ENCODE measurements around the gene NUP62.

Gene NUP62

DNA sequence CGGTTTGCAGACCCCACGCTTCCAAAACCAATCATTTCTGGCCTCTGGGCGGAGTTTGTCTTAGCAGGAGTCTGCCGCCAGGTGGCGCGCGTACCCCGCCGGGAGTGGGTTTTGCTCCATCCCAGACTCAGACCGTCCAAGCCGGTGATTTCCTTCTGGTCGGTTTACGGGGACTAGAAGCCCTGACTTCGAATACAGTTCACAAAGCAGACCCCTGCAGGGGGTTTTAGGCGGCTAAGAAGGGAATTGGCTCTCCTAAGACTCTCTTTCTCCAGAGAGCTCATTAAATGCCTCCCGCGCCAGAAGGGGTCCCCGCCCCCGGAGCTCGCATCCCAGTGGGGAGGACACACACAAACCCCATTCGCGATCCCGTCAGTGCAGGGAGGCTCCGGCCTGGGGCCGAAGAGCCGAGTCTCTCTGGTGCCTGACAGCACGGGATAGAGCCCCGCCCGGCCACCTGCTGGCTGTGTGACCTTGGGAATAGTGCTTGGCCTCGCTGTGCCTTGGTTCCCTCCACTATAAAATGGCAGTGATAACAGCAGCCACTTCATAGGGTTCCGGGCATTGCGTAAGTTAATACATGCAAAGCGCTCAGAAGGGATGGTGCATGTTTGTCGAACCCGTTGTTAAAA, 8.6 kb upstream of the NUP62 start:
- peak; percentile 82 for DNase-seq (ENCODE audit: extremely low read depth, insufficient read length)
- Histone ChIP-seq H3K27me3 (replicated peaks; ENCODE audit: control insufficient read depth, insufficient read depth, low read length) (no peaks in the 10 kb centered on the region), H3K36me3 (ENCODE audit: control insufficient read depth, insufficient read depth, low read length) (peaks cover 3% of the 10 kb centered on the region), H3K4me3 (replicated peaks; ENCODE audit: low read depth, low read length) (no peak overlapping the region)
- TF ChIP-seq, protein P1, sequence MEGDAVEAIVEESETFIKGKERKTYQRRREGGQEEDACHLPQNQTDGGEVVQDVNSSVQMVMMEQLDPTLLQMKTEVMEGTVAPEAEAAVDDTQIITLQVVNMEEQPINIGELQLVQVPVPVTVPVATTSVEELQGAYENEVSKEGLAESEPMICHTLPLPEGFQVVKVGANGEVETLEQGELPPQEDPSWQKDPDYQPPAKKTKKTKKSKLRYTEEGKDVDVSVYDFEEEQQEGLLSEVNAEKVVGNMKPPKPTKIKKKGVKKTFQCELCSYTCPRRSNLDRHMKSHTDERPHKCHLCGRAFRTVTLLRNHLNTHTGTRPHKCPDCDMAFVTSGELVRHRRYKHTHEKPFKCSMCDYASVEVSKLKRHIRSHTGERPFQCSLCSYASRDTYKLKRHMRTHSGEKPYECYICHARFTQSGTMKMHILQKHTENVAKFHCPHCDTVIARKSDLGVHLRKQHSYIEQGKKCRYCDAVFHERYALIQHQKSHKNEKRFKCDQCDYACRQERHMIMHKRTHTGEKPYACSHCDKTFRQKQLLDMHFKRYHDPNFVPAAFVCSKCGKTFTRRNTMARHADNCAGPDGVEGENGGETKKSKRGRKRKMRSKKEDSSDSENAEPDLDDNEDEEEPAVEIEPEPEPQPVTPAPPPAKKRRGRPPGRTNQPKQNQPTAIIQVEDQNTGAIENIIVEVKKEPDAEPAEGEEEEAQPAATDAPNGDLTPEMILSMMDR (IDR thresholded peaks at IDR 0.05; ENCODE audit: insufficient read depth, low read length, poor library complexity, severe bottlenecking): peak; percentile 99

GRCh38 chr19:49936549-49936948, 7.2 kb upstream of the NUP62 start:
- TF ChIP-seq, protein P1 (IDR thresholded peaks at IDR 0.05; ENCODE audit: insufficient read depth, low read length, poor library complexity, severe bottlenecking): no peak
- Histone ChIP-seq H3K27me3 (replicated peaks; ENCODE audit: control insufficient read depth, insufficient read depth, low read length) (no peaks in the 10 kb centered on the region), H3K4me3 (replicated peaks; ENCODE audit: low read depth, low read length) (no peak overlapping the region), H3K36me3 (ENCODE audit: control insufficient read depth, insufficient read depth, low read length) (peaks cover 4% of the 10 kb centered on the region)
- DNase-seq (ENCODE audit: extremely low read depth, insufficient read length): no peak

DNA sequence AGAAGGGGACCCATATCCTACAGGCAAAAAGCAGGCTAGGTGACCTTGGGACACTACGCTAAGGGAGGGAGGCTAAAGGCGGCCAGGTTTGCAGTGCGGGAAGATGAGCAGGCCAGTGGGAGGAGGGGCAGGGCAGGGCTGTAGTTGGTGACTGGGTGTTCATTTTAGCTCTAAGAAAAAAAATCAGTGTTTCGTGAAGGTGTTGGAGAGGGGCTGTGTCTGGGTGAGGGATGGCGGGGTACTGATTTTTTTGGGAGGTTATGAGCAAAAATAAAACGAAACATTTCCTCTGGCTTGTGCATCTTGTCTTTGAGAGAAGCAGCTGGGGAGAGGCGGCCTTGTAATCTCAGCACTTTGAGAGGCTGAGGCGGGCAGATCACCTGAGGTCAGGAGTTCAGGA, 4.3 kb upstream of the NUP62 start:
- Histone ChIP-seq H3K4me3 (replicated peaks; ENCODE audit: low read depth, low read length) (no peak overlapping the region), H3K27me3 (replicated peaks; ENCODE audit: control insufficient read depth, insufficient read depth, low read length) (no peaks in the 10 kb centered on the region), H3K36me3 (ENCODE audit: control insufficient read depth, insufficient read depth, low read length) (peaks cover 4% of the 10 kb centered on the region)
- TF ChIP-seq, protein P1 (IDR thresholded peaks at IDR 0.05; ENCODE audit: insufficient read depth, low read length, poor library complexity, severe bottlenecking): no peak
- no peak for DNase-seq (ENCODE audit: extremely low read depth, insufficient read length)

DNA sequence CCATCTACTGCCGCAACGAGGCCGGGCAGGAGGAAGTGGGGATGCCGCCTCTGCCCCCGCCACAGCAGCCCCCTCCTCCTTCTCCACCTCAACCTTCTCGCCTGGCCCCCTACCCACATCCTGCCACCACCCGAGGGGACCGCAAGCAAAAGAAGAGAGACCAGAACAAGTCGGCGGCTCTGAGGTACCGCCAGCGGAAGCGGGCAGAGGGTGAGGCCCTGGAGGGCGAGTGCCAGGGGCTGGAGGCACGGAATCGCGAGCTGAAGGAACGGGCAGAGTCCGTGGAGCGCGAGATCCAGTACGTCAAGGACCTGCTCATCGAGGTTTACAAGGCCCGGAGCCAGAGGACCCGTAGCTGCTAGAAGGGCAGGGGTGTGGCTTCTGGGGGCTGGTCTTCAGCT, 3.4 kb upstream of the NUP62 start:
- no peak overlapping the region for H3K4me3 ChIP-seq (replicated peaks; ENCODE audit: low read depth, low read length)
- TF ChIP-seq, protein P1 (IDR thresholded peaks at IDR 0.05; ENCODE audit: insufficient read depth, low read length, poor library complexity, severe bottlenecking): no peak

DNA sequence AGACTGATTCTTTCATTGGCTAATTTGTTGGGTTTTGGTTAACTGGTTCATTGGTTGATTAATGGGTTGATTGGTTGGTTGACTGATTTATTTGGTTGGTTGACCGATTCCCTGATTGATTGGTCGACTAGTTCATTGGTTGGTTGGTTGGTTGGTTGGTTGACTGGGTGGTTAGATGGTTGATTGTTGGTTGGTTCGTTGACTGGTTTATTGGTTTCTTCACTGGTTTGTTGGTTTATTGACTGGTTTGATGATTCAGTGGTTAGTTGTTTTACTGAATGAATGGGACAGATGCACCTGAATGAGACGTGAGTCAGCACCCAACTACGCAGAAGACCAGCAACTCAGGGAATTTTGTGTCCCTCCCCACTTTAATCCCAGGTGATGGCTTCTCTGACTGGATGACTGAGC, 2.7 kb upstream of the NUP62 start:
- Histone ChIP-seq H3K36me3 (ENCODE audit: control insufficient read depth, insufficient read depth, low read length) (peaks cover 10% of the 10 kb centered on the region), H3K4me3 (replicated peaks; ENCODE audit: low read depth, low read length) (no peak overlapping the region), H3K27me3 (replicated peaks; ENCODE audit: control insufficient read depth, insufficient read depth, low read length) (no peaks in the 10 kb centered on the region)
- no peak for DNase-seq (ENCODE audit: extremely low read depth, insufficient read length)
- TF ChIP-seq, protein P1 (IDR thresholded peaks at IDR 0.05; ENCODE audit: insufficient read depth, low read length, poor library complexity, severe bottlenecking): no peak

More for the DNA sequence above, 3.4 kb upstream of the NUP62 start:
- Histone ChIP-seq H3K36me3 (ENCODE audit: control insufficient read depth, insufficient read depth, low read length) (peaks cover 5% of the 10 kb centered on the region), H3K27me3 (replicated peaks; ENCODE audit: control insufficient read depth, insufficient read depth, low read length) (no peaks in the 10 kb centered on the region)
- no peak for DNase-seq (ENCODE audit: extremely low read depth, insufficient read length)
